ENCODE measurements around the gene DACH1. TPM values are rescaled to one million over a fixed set of nuclear protein-coding genes. Genes with fewer than 3 reads are reported as not detected.
A peak's percentile ranks its signal among the peaks of the same experiment; 100 is the strongest.

The DACH1 gene
- total and polyA plus RNA-seq, 9 of the 15 experiments (the other 6 are each of a cell fraction or from before 2014, with no cell fraction given): 0.04 to 0.07 (median 0.04) TPM; not detected in 2

DNA sequence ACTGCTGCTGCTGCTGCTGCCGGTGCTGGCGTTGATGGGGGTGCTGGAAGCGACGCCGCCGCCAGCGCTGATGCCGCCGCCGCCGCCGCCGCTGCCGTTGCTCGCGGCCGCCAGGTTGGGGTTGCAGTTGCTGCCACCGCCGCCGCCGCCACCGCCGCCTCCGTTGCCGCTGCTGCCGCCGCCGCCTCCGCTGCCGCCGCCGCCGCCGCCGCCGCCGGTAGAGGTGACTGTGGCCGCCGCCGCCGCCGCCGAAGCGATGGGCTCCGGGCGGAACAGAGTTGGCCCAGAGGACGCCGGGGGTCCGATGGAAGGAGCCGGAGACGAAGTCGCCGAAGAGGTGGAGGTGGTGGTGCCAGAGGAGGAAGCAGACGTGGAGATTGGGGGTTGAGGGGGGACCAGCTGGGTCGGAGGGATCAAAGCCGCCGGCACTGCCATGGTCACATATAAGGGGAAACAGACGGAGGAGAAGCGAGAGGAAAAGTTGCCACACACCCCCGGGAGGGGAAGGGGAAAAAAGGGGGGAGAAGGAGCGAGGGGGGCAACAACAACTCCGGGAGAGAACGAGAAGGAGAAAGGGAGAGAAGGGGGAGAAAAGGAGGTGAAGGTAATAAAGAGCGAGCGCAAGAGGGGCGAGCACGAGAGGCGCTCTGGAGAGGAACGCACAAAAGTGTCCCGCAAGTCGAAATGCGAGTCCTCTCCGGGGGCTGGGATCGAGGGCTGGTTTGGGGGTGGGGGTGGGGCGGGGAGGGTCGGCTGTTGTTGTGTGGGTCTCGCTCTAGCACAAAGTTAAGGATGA lies 471 bp downstream of the DACH1 start:
- ATAC-seq (no peak), DNase-seq (ENCODE audit: extremely low read depth in 1 of 4, low spot score in 3 of 4) (no peak), FAIRE-seq (no peak)
- POLR2A ChIA-PET: no interaction called here
- Histone ChIP-seq H4K20me1 (replicated peaks; ENCODE audit: control insufficient read depth, insufficient read depth, low read length) (no peaks in the 10 kb centered on the region), H3K4me1 (replicated peaks in 1 of 2; ENCODE audit: control insufficient read depth in 2 of 2, insufficient read depth in 2 of 2, low read length in 2 of 2) (peaks cover 0 to 8% of the 10 kb centered on the region in 2 experiments; a peak in 2 of 5 replicates), H3K9me3 (replicated peaks; ENCODE audit: control insufficient read depth, insufficient read depth, low read depth, low read length) (no peaks in the 10 kb centered on the region), H3K4me3 (no peak overlapping the region), H2AFZ (ENCODE audit: low read depth, low read length) (no peak overlapping the region), H3K9ac (ENCODE audit: insufficient read depth in 1 of 2, low read depth in 2 of 2, low read length in 2 of 2) (no peak overlapping the region), H3K27ac (ENCODE audit: extremely low read depth, low read depth, low read length) (no peak overlapping the region), H3K27me3 (ENCODE audit: control insufficient read depth in 2 of 2, insufficient read depth in 2 of 2, low read length in 2 of 2) (no peaks in the 10 kb centered on the region), H3K4me2 (ENCODE audit: insufficient read depth, low read length) (no peak overlapping the region), H3K79me2 (ENCODE audit: control insufficient read depth, insufficient read depth, low read length) (no peaks in the 10 kb centered on the region), H3K9me1 (ENCODE audit: control insufficient read depth, insufficient read depth, low read length) (no peaks in the 10 kb centered on the region), H3K36me3 (ENCODE audit: control insufficient read depth, insufficient read depth, low read length) (no peaks in the 10 kb centered on the region)
- intact Hi-C loops (cut with micrococcal nuclease) (no loop called here), in situ Hi-C loops (cut with MboI) (no loop called here)
- WGBS (ENCODE audit: insufficient coverage, low coverage, missing lambda C conversion rate): 20% methylated on average over 3 of the region's 77 CpGs
- TF ChIP-seq, protein P1, sequence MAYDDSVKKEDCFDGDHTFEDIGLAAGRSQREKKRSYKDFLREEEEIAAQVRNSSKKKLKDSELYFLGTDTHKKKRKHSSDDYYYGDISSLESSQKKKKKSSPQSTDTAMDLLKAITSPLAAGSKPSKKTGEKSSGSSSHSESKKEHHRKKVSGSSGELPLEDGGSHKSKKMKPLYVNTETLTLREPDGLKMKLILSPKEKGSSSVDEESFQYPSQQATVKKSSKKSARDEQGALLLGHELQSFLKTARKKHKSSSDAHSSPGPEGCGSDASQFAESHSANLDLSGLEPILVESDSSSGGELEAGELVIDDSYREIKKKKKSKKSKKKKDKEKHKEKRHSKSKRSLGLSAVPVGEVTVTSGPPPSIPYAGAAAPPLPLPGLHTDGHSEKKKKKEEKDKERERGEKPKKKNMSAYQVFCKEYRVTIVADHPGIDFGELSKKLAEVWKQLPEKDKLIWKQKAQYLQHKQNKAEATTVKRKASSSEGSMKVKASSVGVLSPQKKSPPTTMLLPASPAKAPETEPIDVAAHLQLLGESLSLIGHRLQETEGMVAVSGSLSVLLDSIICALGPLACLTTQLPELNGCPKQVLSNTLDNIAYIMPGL (CRISPR knock-in tag; IDR thresholded peaks at IDR 0.05): no peak
- TF ChIP-seq, protein P2, sequence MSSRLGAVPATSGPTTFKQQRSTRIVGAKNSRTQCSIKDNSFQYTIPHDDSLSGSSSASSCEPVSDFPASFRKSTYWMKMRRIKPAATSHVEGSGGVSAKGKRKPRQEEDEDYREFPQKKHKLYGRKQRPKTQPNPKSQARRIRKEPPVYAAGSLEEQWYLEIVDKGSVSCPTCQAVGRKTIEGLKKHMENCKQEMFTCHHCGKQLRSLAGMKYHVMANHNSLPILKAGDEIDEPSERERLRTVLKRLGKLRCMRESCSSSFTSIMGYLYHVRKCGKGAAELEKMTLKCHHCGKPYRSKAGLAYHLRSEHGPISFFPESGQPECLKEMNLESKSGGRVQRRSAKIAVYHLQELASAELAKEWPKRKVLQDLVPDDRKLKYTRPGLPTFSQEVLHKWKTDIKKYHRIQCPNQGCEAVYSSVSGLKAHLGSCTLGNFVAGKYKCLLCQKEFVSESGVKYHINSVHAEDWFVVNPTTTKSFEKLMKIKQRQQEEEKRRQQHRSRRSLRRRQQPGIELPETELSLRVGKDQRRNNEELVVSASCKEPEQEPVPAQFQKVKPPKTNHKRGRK (tag; IDR thresholded peaks at IDR 0.05): peak; percentile 54; the same call in 1 of the 2 replicates
- CTCF ChIA-PET (ENCODE audit: low intra/inter-chr PET ratio): no interaction called here
- BruUV-seq (replicated peaks): no TSS peak

Data from K562 (cell line).